Right forelimb (tissue), 1 donor: ENCODE results near the gene OR4E1.
"Not testable (repeated sequence)": the region's sequence is repeated elsewhere in the genome, so short reads cannot be mapped to it uniquely, and the experiment has no call there.

Experiments used
- DNase-seq: peaks from one replicate; pipeline ENCODE4 v3.0.0-alpha.2; 2018

The OR4E1 gene, protein sequence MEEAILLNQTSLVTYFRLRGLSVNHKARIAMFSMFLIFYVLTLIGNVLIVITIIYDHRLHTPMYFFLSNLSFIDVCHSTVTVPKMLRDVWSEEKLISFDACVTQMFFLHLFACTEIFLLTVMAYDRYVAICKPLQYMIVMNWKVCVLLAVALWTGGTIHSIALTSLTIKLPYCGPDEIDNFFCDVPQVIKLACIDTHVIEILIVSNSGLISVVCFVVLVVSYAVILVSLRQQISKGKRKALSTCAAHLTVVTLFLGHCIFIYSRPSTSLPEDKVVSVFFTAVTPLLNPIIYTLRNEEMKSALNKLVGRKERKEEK

DNA sequence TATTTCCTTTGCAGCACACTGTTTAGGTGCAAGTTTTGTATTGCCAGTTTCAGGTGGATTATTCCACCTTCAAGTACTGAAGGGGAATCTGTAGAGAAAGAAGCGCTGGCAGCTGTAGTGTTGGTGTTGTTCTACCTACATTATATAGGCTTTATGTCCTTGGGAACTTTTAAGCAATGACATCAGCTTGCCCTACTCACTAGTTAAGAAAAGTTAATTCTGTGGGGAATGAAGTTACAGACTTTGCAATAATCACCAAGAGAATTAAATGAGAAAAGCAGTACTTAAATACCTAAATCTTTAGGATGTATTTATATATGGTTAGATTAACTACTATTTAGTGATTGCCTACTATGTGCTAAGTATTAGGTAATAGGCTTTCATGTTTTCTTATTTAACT is at the start of gene OR4E1:
TSS of gene OR4E1 (minus strand) at position 101 of the 400 bp plus-strand sequence. CDS start 2,883 bp downstream, outside the sequence.
- no peak for DNase-seq

DNA sequence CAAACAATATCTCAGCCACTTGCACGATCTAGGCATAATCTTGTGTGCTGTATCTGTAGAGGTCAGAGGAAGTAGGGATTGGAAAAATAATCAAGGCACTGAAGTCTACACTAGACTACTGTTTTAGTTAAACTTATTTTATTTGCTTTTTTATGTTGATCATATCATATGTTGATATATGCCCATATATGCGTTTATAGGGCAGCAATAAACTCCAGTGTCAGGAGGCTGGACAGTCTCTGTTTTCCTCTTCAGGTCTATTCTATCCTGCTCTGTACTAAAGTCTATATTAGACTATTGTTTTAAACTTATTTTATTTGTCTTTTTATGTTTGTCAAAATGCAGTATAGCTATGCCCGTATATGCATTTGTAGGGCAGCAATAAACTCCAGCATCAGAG is 47.9 kb upstream of the OR4E1 start:
- no peak for DNase-seq

DNA sequence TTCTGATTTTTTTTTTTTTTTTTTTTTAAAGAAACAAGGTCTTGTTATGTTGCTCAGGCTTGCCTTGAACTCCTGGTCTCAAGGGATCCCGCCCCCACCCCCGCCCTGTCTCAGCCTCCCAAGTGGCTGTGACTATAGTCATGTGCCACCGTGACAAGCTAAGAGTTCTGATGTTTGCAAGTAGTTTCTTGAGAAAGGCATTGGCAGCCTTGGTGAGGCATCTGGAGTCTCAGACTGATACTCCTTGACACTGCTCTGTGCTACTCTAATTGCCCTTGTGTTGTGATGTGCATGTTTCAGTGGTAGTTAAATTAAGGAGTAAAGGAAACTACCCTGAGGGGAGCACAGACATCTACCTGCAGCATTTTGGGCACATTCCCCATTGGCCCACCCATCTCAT is 46.2 kb upstream of the OR4E1 start:
- DNase-seq = no peak

DNA sequence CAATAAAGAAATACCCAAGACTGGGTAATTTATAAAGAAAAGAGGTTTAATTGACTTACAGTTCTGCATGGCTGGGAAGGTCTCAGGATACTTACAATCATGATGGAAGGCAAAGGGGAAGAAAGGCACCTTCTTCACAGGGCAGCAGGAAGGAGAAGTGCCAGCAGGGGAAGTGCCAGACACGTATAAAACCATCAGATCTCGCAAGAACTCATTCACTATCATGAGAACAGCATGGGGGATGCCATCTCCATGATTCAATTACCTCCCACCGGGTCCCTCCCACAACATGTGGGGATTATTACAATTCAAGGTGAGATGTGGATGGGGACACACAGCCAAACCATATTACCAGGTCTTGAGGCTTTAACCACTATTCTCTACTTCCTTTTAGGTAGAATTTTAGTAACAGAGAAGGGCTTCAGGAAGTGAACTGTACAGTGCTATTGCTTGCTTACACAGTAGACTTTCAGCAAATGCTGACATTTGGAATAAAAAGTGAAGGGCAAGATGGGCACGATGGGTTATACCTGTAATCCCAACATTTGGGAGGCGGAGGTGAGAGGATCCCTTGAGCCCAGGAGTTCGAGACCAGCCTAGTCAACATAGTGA is 40.8 kb upstream of the OR4E1 start:
- no peak for DNase-seq

DNA sequence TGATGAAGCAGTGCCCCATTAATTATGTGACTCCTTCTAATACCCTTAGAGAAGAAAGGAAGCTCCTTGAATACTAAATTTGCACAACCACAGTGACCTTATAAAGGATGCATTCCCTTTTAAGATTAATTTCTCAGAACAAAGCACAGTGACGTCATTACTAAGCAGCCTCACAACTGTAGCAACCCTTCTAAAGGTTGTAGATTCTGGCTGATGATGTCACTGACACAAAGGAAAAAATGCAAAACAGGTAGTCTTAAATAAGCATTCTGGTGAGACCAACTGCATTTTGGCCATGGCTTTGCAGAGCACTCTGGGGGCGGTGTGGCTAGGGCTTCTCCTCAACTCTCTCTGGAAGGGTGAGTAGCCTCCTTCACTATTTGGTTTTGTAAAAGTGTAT is 38.4 kb upstream of the OR4E1 start:
- no peak for DNase-seq

DNA sequence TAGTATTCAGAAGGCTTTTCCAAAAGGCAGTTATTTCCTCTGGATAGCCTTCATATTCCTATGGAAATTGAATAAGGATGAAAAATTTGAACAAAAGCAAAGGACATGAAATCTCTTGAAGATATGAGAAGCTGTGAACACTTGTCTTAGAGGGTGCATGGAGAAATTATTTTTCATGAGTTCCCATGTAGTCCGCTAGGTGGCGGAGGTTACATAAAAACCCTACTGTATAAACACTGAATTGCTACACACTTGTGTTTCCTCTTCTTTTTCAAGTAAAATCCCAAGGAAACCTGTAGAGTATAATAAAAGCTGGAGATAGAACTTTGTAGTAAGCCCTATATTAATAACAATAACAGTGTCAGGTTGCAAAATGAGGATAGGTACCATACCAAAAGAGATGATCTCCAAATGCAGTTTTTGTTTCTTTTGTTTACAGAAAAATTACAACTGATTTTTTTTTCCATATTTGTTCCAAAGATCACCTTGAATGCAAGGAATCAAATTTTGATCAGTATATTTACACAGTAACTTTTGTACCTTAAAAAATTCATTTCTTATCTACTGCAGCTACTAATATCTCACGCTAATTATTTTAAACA is 37.8 kb upstream of the OR4E1 start:
- DNase-seq = no peak

DNA sequence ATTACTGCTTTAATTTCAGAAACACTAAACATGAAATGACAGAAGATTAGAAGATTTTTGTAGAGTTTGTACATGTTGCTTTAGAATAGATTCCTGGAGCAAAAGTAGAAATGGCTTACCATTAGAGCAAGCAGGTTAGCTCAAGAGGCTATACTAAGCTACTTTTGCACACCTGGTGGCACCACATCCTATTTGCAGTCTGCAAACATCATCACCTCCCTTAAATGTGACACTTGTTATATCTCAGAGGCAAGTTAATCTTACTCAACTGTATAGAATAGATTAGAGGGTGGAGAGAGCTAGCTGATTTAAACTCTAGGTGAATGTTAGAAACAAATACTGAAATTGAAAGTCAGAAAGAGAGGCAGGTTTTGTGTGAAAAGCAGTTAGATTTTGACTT is 30.7 kb upstream of the OR4E1 start:
- no peak for DNase-seq

DNA sequence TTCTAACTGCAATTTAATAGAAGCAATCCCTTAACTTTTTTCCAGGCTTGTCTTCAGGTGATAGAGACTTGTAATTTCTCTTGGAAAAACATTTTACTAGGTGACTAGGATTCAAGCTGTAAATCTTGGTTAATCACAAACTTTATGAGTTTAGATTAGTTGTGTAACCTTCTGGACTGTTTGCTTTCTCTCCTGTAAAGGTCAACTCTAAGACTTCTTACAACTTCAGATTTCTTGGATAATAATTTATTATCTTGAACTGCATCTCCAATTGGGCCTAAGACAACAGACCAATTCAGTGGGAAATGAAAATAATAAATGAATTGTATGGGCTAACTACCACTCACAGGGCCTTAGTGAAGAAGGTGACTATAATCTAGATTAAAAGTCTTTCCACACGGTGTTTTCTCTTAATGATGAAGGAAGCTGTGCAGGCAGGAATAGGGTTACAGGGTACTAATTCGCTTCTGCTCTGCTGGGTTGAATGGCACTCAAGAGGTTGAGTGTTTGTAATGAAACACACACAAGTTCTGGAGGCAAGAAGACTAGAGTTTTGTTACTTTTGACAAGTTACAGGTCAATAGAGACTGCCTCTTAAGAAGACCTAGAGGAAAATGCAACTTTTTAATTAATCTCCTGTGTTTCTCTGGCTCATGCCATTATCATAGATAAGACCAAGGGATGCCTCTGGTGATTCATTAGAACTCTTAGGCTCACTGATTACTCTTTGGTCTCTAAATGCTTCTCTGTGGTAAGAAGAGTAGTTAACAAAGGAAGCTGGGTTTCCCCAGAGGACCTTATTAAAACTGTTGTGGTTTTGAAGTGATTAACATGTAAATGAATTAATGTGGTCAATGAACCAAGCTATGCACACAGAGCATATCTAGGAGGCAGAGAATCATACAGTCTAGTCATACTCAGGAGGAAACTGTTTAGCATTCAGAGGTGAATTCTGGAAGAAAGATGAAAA is 30.0 kb upstream of the OR4E1 start:
- no peak for DNase-seq

DNA sequence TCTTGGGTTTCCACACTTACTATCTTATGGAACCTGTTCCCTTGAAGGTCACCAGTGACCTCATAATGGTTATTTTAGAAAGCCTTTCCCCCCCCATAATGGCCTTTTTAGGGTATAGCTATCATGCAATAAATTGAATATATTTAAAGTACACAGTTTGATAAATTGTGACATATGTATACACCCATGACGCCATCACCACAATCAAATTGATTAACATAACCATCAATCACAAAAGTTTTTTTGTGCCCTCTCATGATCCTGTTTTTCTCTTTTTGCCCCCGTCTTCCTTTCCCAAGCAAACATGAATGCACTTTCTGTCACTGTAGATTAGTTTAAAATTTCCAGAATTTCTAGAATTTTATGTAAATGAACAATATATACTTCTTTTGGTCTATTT is 28.7 kb upstream of the OR4E1 start:
- no peak for DNase-seq

DNA sequence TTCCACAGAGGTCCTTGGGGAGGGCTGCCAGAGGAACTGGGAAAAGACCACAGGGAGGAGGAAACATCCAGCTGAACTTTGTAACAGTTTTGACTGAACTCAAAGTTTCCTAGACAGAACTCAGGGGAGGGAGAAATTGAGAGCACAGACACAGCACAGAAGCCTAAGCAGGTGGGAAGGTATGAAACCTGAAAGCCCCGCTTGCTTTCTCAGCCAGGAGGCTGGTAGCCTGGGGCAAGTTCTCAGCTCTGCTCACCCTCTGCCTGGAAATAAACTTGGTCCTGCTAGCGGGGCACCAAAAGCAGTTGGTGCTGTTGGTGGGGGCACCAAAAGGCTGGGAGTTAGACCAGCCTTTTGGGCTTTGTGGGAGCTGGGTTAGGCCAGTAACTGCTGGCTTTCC is 25.9 kb upstream of the OR4E1 start:
- no peak for DNase-seq

DNA sequence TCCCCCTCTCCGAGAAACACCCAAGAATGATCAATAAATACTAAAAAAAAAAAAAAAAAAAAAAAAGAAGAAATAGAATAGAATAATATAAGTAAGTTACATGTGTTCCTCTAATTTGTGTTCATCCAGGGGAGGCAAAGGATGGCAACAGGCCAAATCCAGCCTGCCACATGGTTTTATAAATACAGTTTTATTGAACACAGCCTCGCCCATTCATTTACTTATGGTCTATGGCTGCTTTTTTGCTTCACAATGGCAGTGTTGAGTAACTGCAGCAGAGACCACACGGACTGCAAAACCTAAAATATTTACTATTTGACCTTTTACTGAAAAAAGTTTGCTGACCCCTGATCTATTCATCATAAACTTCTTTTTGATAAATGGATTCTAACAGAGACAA is 24.9 kb upstream of the OR4E1 start:
- DNase-seq = not testable (repeated sequence)

DNA sequence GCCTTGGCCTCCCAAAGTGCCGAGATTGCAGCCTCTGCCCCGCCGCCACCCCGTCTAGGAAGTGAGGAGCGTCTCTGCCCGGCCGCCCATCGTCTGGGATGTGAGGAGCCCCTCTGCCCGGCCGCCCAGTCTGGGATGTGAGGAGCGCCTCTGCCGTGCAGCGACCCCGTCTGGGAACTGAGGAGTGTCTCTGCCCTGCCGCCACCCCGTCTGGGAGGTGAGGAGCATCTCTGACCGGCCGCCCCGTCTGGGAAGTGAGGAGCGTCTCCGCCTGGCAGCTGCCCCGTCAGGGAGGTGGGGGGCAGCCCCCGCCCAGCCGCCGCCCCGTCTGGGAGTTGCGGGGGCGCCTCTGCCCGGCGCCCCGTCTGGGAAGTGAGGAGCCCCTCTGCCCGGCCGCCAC is 24.0 kb upstream of the OR4E1 start:
- not testable (repeated sequence) for DNase-seq

DNA sequence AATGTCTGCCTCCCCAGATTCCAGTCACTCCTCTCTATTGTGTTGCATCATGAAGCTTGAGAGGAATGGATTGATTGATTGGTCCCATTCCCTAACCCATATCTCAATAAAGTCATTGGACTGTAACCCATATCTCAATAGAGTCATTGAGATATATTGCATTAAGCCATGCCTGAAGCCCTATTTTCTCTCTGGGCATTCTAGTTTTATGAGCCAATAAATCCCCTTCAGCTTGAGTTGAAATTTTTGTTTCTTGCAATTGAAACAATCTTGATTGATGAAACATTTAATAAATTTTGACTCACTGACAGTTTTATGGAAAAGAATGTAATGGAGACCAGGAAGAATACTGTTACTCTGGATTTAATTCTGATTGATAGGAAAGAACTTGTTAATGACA is 20.8 kb upstream of the OR4E1 start:
- no peak for DNase-seq

DNA sequence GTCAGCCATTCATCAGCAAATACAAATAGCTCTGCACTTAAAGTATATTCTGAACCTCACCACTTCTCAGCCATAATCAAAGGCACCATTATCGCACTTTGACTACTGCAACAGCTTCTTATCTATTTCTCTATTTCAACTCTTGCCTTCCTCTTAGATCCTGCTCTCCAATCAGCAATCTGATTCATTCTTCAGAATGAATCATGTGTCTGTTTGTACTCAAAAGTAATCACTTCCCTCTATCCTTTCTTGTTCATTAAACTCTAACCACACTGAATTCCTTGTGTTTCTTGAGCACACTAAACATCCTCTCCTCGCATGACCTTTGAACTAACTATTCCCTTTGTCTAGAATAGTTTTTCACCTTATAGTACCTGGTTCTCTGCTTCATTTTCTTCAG is 12.8 kb upstream of the OR4E1 start:
- DNase-seq = no peak

DNA sequence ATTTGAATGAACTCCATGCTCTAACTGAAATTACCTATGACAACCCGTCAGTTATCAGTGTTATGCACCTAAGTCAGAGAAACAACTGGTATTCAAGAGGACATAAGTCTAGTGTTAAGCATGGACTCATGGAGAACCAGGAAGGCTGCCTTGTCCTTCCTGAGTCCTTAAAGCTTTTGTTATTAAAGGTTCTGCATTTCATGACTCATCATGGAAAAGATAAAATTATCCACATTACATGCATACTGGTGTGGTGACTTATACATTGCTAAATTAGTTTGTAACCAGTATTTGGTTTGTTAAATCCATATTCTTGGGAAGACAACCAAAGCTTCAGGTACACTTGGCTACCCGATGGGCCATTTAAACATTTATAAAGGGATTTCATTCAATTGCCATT is 6.5 kb upstream of the OR4E1 start:
- DNase-seq = no peak

DNA sequence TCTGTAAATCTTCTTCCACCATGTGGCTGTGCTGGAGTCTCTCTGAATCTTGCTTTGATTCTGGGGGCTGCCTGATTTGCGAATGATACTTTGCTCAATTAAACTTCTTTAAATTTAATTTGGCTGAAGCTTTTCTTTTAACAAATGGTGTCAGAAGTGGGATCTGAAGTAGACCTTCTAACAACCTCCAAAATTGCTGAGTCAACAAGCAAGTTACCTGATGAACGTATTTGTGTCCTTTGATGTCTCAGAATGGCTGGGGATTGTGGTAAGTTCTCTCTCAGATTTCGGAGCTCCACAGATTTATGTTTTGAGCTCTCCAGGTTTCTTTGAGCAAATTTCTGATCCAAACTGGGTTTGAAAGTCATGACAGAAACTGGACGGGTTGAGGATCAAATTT is 1.9 kb upstream of the OR4E1 start:
- DNase-seq = no peak

DNA sequence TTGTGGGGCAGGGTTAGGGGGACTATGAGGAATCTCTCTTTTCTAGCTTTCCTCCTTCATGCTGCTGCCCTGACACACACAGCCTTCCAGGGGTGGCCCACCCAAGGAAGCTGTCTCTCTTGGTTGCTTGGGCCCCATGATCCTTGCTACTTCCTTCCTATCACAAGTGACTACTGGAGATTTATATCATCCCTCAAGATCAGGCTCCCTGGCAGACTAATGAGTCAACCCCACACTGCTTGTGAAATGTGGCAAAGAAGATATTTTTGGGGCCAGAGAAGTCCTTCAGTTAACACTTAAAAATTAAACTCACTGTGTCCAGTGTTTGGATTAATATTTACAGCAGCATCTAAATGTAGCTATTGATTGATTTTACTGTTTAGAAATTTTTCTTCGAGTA is 1.5 kb downstream of the OR4E1 start:
- DNase-seq = no peak

DNA sequence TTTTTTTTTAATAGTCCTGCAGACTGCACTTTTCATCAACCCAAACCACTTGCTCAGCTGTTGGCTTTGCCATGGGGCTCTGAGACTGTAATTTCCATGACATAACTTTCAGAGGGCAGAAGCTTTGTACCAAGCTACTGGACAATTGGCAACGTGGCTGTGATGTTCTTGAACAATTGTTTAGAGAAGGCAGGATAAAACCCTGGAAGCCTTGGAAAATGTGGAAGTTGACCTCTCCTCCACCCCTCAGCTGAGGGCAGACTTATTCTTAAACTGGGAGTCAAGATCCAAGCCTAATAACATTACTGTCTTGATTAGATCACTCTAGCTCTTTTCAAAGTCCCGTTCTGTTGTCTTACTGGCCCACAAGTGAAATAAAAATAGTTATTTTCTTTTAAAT is 2.2 kb downstream of the OR4E1 start:
- DNase-seq = no peak

DNA sequence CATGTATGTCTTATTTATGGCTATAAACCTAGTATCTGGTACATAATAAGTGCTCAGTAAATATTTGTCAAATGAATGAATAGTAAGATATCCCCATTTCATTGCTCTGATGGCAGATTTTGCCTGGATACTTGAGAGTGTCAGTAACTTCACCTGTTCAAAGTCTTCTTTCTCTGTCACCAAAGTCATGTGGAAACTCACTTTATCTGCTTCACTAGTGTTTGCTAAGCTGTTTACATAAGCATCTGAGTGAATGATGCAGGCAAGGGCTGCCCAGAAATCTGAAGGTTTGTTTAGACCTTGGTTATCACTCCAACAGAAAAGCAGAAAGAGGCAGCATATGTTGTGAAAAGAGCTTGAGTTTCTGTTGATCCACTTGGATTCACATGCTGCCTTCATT is 4.3 kb downstream of the OR4E1 start:
- DNase-seq = no peak

DNA sequence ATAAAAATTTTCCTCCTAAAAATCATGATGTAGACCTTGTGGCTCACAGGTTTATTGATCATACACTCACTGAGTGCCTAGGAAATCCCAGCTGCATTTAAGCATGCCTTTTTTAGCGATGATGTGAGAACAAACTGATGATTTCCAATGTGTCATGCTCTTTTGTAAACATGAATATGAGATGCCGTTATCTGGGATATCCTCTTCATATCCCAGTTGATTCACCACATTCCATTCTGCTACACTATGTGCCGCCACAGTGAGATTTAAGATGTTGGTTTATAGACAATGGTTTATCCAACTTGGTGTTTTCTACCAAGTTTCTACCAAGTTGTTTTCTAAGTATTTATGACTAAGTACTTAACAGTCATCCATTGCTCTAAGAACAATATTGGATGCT is 5.2 kb downstream of the OR4E1 start:
- no peak for DNase-seq

DNA sequence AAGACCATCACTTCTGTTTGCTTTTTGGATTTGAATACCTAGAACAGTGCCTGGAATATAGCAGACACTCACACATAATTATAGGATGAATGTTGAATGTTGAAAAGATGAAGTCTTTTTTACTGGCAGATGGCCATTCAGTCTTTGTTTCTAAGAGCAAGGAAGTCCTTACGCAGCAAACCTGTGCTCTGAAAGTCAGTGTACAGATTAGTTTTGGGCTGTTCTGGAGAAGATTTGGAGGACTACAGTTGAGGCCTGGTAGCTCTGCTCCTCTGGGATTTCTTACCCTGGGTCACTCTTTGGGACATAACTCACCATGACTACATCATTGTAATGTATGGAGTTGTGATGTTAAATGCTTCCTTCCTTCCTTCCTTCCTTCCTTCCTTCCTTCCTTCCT is 16.6 kb downstream of the OR4E1 start:
- DNase-seq = no peak

DNA sequence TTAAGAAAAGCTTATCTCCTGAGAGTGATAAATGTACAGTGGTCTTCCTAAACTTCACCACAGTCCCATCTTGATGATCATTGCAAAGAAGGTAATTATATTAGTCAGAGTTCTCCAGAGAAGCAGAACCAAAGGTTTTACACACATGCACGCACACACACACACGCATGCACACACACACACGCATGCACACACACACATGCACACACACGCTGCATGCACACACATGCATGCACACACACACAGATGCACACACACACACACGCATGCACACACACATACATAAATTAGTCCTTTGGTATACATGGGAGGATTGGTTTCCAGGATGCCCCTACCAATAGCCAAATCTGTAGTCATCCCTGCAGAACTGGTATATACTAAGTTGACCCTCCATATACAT is 19.4 kb downstream of the OR4E1 start:
- DNase-seq = no peak

DNA sequence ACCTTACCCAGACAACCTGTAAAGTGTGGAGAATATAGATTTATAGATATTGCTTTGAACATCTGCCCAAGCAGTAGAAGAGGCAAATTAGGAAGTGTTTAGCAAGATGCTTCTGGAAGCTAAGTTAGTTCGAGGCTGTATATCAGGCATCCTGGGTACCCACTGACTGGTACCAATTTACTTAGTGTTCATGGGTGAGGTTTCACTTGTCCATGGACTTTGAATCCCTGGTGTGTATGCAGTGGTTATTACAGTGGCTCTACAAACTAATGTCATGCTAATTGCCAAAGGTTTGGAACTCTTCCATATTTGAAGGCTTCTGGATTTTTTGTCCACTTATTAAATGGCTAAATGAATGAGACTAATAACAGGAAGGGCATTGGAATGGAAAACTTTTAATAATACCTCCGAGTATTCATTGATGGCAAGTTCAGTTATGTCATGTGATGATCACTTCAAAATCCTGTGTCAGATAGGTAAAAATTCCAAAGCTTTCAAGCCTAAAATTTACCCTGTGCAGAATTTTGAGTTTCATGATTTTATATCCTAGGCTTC is 20.2 kb downstream of the OR4E1 start, which contains the start of gene OR4E2:
TSS of gene OR4E2 (plus strand) at position 505 of the 555 bp plus-strand sequence. CDS start 11,248 bp downstream, outside the sequence.
- no peak for DNase-seq
